ENCODE results near the gene RGCC. TPM values are rescaled to one million over a fixed set of nuclear protein-coding genes. Genes with fewer than 3 reads are reported as not detected.

The RGCC gene
- total and polyA plus RNA-seq, 4 experiments from 2014 or later = 137 to 156 (median 150) TPM

DNA sequence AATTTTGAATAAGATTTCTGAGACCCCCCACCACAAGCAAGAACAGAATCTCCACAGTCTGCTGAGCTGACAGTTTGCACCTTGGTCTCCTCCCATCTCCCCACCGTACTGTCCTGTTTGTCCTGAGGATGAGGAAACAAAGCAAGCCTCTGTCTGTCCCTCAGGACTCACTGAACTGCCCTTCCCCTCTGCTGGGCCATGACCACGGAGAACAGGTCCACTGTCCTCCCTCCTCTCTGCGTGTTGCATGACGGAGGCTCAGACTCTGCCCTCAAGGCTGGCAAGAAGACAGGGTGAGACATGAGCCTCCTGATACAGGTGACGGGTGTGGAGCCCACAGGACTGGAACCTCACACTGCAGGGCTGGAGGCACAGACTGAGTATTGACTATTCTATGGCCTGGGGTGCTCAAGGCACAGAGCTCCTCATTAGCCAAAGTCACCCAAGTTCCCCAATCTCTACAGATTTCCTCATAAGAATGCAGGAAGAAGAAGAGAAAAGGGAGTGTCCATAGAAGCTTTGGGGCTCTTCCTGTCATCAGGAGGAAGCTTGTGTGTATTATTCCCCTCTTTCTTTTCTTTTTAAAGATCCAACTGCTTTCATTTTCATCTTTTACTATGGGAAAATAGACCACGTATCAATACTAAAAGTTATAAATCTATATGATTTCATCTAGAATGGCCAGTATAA is 22.4 kb upstream of the RGCC start:
- ChIA-PET CTCF (ENCODE audit: partially characterized antibody) (interaction anchor here (1.4 kb wide), 1 partner anchor 218 kb away, joined by 3 read pairs; no protein-coding TSS in a partner anchor), POLR2A (ENCODE audit: partially characterized antibody) (no interaction called here)
- H3K9me3 Mint-ChIP-seq = no peaks in the 10 kb centered on the region
- H3K9me3 ChIP-seq (ENCODE audit: control insufficient read depth in 1 of 2, low read length in 2 of 2) = no peaks in the 10 kb centered on the region
- H3K36me3 Mint-ChIP-seq = no peaks in the 10 kb centered on the region
- H3K27me3 ChIP-seq (ENCODE audit: insufficient read depth, low read length) = no peaks in the 10 kb centered on the region
- no peak overlapping the region for H3K27ac ChIP-seq (ENCODE audit: low read depth, low read length)
- no peak overlapping the region for H3K27ac Mint-ChIP-seq
- intact Hi-C loops (cut with micrococcal nuclease) = no loop called here
- H3K4me1 Mint-ChIP-seq = peaks cover 0 to 6% (median 0%) of the 10 kb centered on the region in 4 donors
- no peaks in the 10 kb centered on the region for H3K36me3 ChIP-seq (ENCODE audit: insufficient read depth, low read length)
- no peak for DNase-seq
- no peak overlapping the region for H3K4me3 Mint-ChIP-seq
- H3K4me1 ChIP-seq (ENCODE audit: insufficient read depth, low read length) = no peaks in the 10 kb centered on the region
- no peaks in the 10 kb centered on the region for H3K27me3 Mint-ChIP-seq
- no peak overlapping the region for H3K4me3 ChIP-seq (ENCODE audit: low read length in 2 of 2)

DNA sequence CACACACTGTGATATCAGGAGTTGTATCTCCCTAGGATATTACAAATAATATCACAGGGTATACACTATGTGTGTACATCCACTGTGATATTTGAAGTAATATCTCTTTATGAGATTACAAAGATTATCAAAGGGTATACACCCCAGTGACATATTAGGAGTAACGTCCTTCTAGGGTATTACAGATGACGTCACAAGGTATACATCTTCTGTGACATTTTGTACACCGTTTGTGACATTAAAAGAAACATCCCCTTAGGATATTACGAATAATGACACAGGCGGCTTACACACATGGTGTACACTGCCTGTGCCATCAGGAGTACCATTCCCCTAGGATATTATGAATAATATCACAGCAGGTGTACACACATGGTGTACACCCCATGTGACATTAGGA is 13.4 kb upstream of the RGCC start:
- Mint-ChIP-seq H3K27me3 (no peaks in the 10 kb centered on the region), H3K9me3 (peaks cover 0 to 4% (median 0%) of the 10 kb centered on the region in 8 donors), H3K36me3 (no peaks in the 10 kb centered on the region), H3K4me3 (no peak overlapping the region), H3K4me1 (peaks cover 0 to 3% (median 0%) of the 10 kb centered on the region in 4 donors), H3K27ac (no peak overlapping the region)
- CTCF ChIA-PET (ENCODE audit: partially characterized antibody) = no interaction called here
- no peaks in the 10 kb centered on the region for H3K36me3 ChIP-seq (ENCODE audit: insufficient read depth, low read length)
- H3K9me3 ChIP-seq (ENCODE audit: control insufficient read depth in 1 of 2, low read length in 2 of 2) = no peaks in the 10 kb centered on the region
- no peak for DNase-seq
- intact Hi-C loops (cut with micrococcal nuclease) = no loop called here
- no peak overlapping the region for H3K4me3 ChIP-seq (ENCODE audit: low read length in 2 of 2)
- H3K4me1 ChIP-seq (ENCODE audit: insufficient read depth, low read length) = no peaks in the 10 kb centered on the region
- POLR2A ChIA-PET (ENCODE audit: partially characterized antibody) = no interaction called here
- H3K27me3 ChIP-seq (ENCODE audit: insufficient read depth, low read length) = no peaks in the 10 kb centered on the region
- no peak overlapping the region for H3K27ac ChIP-seq (ENCODE audit: low read depth, low read length)

DNA sequence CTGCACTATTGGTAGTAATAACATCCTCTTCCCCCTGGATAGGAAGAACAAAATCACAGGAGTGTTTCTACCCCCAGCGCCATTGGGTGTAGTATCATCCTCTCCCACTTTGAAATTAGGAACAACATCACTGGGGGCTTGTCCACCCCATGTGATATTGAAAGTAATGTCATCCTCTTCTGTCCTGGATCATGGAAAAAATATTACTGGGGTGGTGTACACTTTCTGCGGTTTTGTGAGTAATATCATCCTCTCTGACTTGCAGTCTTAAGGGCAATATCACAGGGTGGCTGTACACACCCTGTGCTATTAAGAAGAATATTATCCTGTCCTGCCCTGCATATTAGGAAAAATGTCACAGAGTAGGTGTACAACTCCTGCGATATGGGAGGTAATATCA is 4.9 kb upstream of the RGCC start:
- intact Hi-C loops (cut with micrococcal nuclease) = no loop called here
- POLR2A ChIA-PET (ENCODE audit: partially characterized antibody) = interaction anchor here (0.7 kb wide), 1 partner anchor 94 kb away, joined by 4 read pairs; no protein-coding TSS in a partner anchor
- Mint-ChIP-seq H3K4me1 (peaks cover 2 to 15% (median 11%) of the 10 kb centered on the region in 4 donors), H3K27me3 (no peaks in the 10 kb centered on the region), H3K4me3 (no peak overlapping the region), H3K36me3 (peaks cover 0 to 2% of the 10 kb centered on the region in 2 donors), H3K27ac (peak overlapping the region in 1 of 7 donors; percentile 63), H3K9me3 (peaks cover 0 to 15% (median 2%) of the 10 kb centered on the region in 8 donors)
- no peaks in the 10 kb centered on the region for H3K9me3 ChIP-seq (ENCODE audit: control insufficient read depth in 1 of 2, low read length in 2 of 2)
- peaks cover 7% of the 10 kb centered on the region for H3K4me1 ChIP-seq (ENCODE audit: insufficient read depth, low read length)
- no peaks in the 10 kb centered on the region for H3K36me3 ChIP-seq (ENCODE audit: insufficient read depth, low read length)
- peak in 1 of 5 donors; percentile 45 for DNase-seq
- H3K27ac ChIP-seq (ENCODE audit: low read depth, low read length) = no peak overlapping the region
- H3K4me3 ChIP-seq (ENCODE audit: low read length in 2 of 2) = no peak overlapping the region
- H3K27me3 ChIP-seq (ENCODE audit: insufficient read depth, low read length) = no peaks in the 10 kb centered on the region
- CTCF ChIA-PET (ENCODE audit: partially characterized antibody) = no interaction called here

DNA sequence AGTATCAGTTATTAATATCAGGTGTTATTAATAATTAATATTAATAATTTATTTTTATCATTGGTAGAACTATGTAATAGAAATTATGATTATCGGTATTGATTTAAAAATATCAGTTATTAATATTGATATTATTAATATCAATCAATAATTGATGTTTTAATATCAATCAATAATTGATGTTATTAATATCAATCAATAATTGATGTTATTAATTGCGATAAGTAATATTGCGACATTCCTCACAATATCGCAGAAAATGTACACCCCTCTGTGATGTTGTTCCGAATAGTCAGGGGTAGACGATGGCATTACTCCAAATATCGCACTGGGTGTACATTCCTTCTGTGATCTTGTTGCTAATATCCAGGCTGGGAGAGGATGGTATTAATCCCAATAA is 3.7 kb upstream of the RGCC start:
- Mint-ChIP-seq H3K36me3 (peaks cover under 1 to 3% of the 10 kb centered on the region in 2 donors), H3K4me1 (peaks cover 2 to 19% (median 11%) of the 10 kb centered on the region in 4 donors), H3K27me3 (no peaks in the 10 kb centered on the region), H3K9me3 (peaks cover 0 to 15% (median 2%) of the 10 kb centered on the region in 8 donors), H3K27ac (peak overlapping the region in 1 of 7 donors; percentile 23), H3K4me3 (no peak overlapping the region)
- no peaks in the 10 kb centered on the region for H3K9me3 ChIP-seq (ENCODE audit: control insufficient read depth in 1 of 2, low read length in 2 of 2)
- DNase-seq = no peak
- intact Hi-C loops (cut with micrococcal nuclease) = no loop called here
- no peaks in the 10 kb centered on the region for H3K36me3 ChIP-seq (ENCODE audit: insufficient read depth, low read length)
- POLR2A ChIA-PET (ENCODE audit: partially characterized antibody) = no interaction called here
- no peaks in the 10 kb centered on the region for H3K27me3 ChIP-seq (ENCODE audit: insufficient read depth, low read length)
- no peak overlapping the region for H3K27ac ChIP-seq (ENCODE audit: low read depth, low read length)
- no peak overlapping the region for H3K4me3 ChIP-seq (ENCODE audit: low read length in 2 of 2)
- CTCF ChIA-PET (ENCODE audit: partially characterized antibody) = no interaction called here
- H3K4me1 ChIP-seq (ENCODE audit: insufficient read depth, low read length) = peaks cover 7% of the 10 kb centered on the region

DNA sequence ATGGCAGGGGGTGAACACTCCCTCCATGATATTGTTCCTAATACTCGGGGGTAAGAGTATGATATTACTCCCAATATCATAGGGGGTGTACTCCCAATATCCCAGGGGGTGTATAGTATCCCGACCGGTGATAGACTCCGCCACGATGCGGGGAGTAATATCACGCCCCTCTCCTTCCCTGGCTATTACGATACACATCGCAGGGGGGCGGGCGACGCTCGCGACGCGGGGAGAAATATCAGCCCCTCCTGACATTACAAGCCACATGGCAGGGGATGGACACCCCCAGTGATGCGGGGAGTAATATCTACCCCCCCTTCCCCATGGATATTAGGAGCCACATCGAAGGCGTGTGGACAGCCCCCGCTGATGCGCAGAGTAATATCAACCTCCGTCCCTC is 3.2 kb upstream of the RGCC start:
- Mint-ChIP-seq H3K27ac (peak overlapping the region in 2 of 7 donors; percentile 23 to 59), H3K4me3 (no peak overlapping the region)

DNA sequence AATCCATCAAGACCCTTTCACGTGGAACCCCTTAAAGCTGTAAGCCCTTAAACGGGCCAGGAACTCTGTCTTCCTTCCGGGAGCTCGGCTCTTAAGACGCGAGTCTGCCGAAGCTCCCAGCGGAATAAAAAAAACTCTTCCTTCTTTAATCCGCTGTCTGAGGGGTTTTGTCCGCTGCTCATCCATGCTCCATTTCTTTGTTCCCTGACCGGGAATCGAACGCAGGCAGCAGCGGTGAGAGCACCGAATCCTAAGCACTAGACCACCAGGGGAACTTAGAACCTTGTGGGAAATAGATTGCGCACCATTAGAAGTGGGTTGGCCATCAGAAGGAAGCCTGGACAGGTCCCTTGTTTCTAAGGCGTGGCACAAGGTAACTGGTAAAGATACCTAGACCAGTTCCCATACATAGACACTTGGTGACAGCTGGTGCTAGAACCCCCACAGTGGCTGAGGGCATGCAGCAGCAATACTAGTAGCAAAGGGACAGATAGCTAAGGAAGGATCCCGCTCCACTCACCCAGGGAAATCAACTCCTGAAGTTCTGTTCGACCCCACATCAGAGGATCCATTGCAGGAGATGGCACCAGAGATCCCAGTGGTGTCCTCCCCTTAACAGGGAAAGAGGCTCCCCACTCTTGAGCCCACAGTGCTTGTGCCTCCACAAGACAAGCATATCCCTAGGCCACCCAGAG is 1.5 kb upstream of the RGCC start:
- Mint-ChIP-seq H3K4me3 (peak overlapping the region; percentile 68 to 81 (median 76)), H3K9me3 (peaks cover 0 to 5% (median 0%) of the 10 kb centered on the region in 8 donors), H3K27me3 (no peaks in the 10 kb centered on the region), H3K4me1 (peaks cover 19 to 42% (median 32%) of the 10 kb centered on the region in 4 donors), H3K27ac (peak overlapping the region; percentile 91 to 98 (median 96)), H3K36me3 (peaks cover 22 to 25% of the 10 kb centered on the region in 2 donors)
- H3K4me1 ChIP-seq (ENCODE audit: insufficient read depth, low read length) = peaks cover 27% of the 10 kb centered on the region
- no peaks in the 10 kb centered on the region for H3K27me3 ChIP-seq (ENCODE audit: insufficient read depth, low read length)
- H3K36me3 ChIP-seq (ENCODE audit: insufficient read depth, low read length) = peaks cover 5% of the 10 kb centered on the region
- H3K9me3 ChIP-seq (ENCODE audit: control insufficient read depth in 1 of 2, low read length in 2 of 2) = no peaks in the 10 kb centered on the region
- intact Hi-C loops (cut with micrococcal nuclease) = loop anchor here (2.0 to 5.0 kb wide), 4 partner anchors 145 to 591 kb away; partner anchors contain the start of genes DGKH, MTRF1, NAA16 and WBP4
- peak in 2 of 5 donors; percentile 8 to 47 for DNase-seq
- no peak overlapping the region for H3K27ac ChIP-seq (ENCODE audit: low read depth, low read length)
- ChIA-PET CTCF (ENCODE audit: partially characterized antibody) (interaction anchor here (0.7 to 5.0 kb wide), 2 partner anchors 14 to 99 kb away, joined by 3 to 45 read pairs; no protein-coding TSS in a partner anchor), POLR2A (ENCODE audit: partially characterized antibody) (interaction anchor here (1.1 to 5.7 kb wide), 6 partner anchors 13 to 145 kb away, joined by 3 to 82 read pairs (median 50); partner anchors contain the start of gene NAA16)
- H3K4me3 ChIP-seq (ENCODE audit: low read length in 2 of 2) = no peak overlapping the region

More for the DNA sequence above, 3.2 kb upstream of the RGCC start:
- peaks cover 5 to 8% of the 10 kb centered on the region in 2 donors for H3K36me3 Mint-ChIP-seq
- H3K4me1 ChIP-seq (ENCODE audit: insufficient read depth, low read length) = peaks cover 10% of the 10 kb centered on the region
- no peaks in the 10 kb centered on the region for H3K9me3 ChIP-seq (ENCODE audit: control insufficient read depth in 1 of 2, low read length in 2 of 2)
- intact Hi-C loops (cut with micrococcal nuclease) = no loop called here
- H3K27me3 ChIP-seq (ENCODE audit: insufficient read depth, low read length) = no peaks in the 10 kb centered on the region
- peaks cover 4 to 25% (median 15%) of the 10 kb centered on the region in 4 donors for H3K4me1 Mint-ChIP-seq
- CTCF ChIA-PET (ENCODE audit: partially characterized antibody) = no interaction called here
- H3K36me3 ChIP-seq (ENCODE audit: insufficient read depth, low read length) = peaks cover 2% of the 10 kb centered on the region
- no peak overlapping the region for H3K4me3 ChIP-seq (ENCODE audit: low read length in 2 of 2)
- DNase-seq = no peak
- H3K27ac ChIP-seq (ENCODE audit: low read depth, low read length) = no peak overlapping the region
- peaks cover 0 to 14% (median 2%) of the 10 kb centered on the region in 8 donors for H3K9me3 Mint-ChIP-seq
- POLR2A ChIA-PET (ENCODE audit: partially characterized antibody) = no interaction called here
- H3K27me3 Mint-ChIP-seq = no peaks in the 10 kb centered on the region
